Measurements from ENCODE around the gene KSR2.

Gene KSR2

DNA sequence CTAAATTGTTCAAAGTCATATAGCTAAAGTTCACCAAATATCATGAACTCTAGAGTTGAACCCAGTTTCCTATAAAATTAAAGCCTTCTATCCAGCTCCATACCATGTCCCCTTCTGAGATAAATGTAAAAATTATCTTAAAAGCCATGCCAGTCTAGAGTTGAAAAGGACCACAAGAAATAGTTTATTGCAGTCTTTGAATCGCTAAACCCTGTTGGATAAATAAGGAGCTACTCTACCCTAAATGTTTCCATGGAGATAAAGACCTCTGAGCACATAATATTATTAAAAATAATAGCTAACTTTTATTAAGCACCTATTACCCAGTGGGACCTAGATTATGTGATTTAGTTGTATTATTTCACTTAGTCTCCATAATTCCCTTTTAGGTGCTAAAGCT is 379.8 kb downstream of the KSR2 start:
- no peak for DNase-seq
- no peak overlapping the region for H3K14ac ChIP-seq (ENCODE audit: low read length)
- no peak overlapping the region for H4K12ac ChIP-seq (ENCODE audit: low read depth, low read length)
- no peak overlapping the region for H2AK5ac ChIP-seq (ENCODE audit: low read length)
- no peak overlapping the region for H3K23ac ChIP-seq (ENCODE audit: low read length)
- H3K18ac ChIP-seq (ENCODE audit: low read length) = no peak overlapping the region
- no peak overlapping the region for H3K27ac ChIP-seq (ENCODE audit: low read depth, low read length)
- H2BK12ac ChIP-seq (ENCODE audit: low read length) = no peak overlapping the region
- no peak overlapping the region for H2BK120ac ChIP-seq (ENCODE audit: insufficient read depth, low read length, poor library complexity)
- H3K9me3 ChIP-seq (ENCODE audit: insufficient read depth, low read depth, low read length) = peaks cover 2% of the 10 kb centered on the region
- H2BK5ac ChIP-seq (ENCODE audit: low read depth, low read length, poor library complexity) = no peak overlapping the region
- no peak overlapping the region for H4K91ac ChIP-seq (ENCODE audit: low read depth, low read length)
- H3K4me2 ChIP-seq (ENCODE audit: low read length) = no peak overlapping the region
- H2AFZ ChIP-seq (ENCODE audit: insufficient read depth, low read length, poor library complexity) = no peak overlapping the region
- no peaks in the 10 kb centered on the region for H3K79me1 ChIP-seq (ENCODE audit: low read length)
- no peak overlapping the region for H3K4me3 ChIP-seq (ENCODE audit: low read depth, low read length)
- H3K9ac ChIP-seq (ENCODE audit: low read length) = no peak overlapping the region
- no peaks in the 10 kb centered on the region for H3K4me1 ChIP-seq (ENCODE audit: control insufficient read depth in 1 of 2, insufficient read depth in 2 of 2, low read length in 2 of 2)
- H3K27me3 ChIP-seq (ENCODE audit: insufficient read depth, low read length) = no peaks in the 10 kb centered on the region
- no peaks in the 10 kb centered on the region for H3K79me2 ChIP-seq (ENCODE audit: control insufficient read depth, insufficient read depth, low read length, poor library complexity)
- no peak overlapping the region for H3K4ac ChIP-seq (ENCODE audit: low read depth, low read length)
- no peak overlapping the region for H4K8ac ChIP-seq (ENCODE audit: low read depth, low read length)
- WGBS (ENCODE audit: extremely low coverage, insufficient coverage, insufficient read length) = no CpG with 5 or more reads among the region's 1 CpG
- H3K36me3 ChIP-seq (ENCODE audit: control insufficient read depth in 1 of 2, insufficient read depth in 2 of 2, low read length in 2 of 2) = no peaks in the 10 kb centered on the region

GRCh38 chr12:117587631-117588287 is 381.0 kb downstream of the KSR2 start:
- no CpG with 5 or more reads among the region's 12 CpGs for WGBS (ENCODE audit: extremely low coverage, insufficient coverage, insufficient read length)

DNA sequence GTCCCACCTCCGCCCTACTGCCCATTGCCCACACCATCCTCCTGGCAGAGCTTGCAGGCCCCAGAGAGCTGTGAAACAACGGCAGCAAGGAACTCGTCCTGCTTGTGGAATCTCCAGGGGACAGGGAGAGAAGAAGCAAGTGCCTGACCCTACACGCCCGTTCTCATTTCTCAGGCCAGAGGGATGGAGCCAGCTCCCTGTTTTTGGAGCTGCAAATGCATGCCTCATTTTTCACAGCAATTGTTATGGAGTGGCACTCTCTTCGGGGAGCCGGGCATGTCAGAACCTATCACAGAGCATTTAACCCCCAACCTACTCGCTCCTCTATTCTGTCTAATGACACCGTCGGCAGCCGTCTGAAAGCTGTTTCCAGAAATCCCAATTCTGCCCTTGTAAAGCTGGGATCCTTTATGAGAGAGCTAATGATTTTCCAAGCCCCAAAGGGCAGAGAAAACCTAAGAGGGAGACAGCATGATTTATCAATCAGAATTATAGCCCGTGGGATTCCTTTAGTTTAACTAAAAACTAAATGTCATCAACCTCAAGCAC is 385.0 kb downstream of the KSR2 start:
- no peak overlapping the region for H4K8ac ChIP-seq (ENCODE audit: low read depth, low read length)
- no peaks in the 10 kb centered on the region for H3K9me3 ChIP-seq (ENCODE audit: insufficient read depth, low read depth, low read length)
- no peaks in the 10 kb centered on the region for H3K79me2 ChIP-seq (ENCODE audit: control insufficient read depth, insufficient read depth, low read length, poor library complexity)
- H2AK5ac ChIP-seq (ENCODE audit: low read length) = no peak overlapping the region
- no peak overlapping the region for H3K4ac ChIP-seq (ENCODE audit: low read depth, low read length)
- H2BK120ac ChIP-seq (ENCODE audit: insufficient read depth, low read length, poor library complexity) = no peak overlapping the region
- no peaks in the 10 kb centered on the region for H3K36me3 ChIP-seq (ENCODE audit: control insufficient read depth in 1 of 2, insufficient read depth in 2 of 2, low read length in 2 of 2)
- no peak overlapping the region for H2BK5ac ChIP-seq (ENCODE audit: low read depth, low read length, poor library complexity)
- H3K4me1 ChIP-seq (ENCODE audit: control insufficient read depth in 1 of 2, insufficient read depth in 2 of 2, low read length in 2 of 2) = no peaks in the 10 kb centered on the region
- H3K23ac ChIP-seq (ENCODE audit: low read length) = peak overlapping the region; percentile 22
- WGBS (ENCODE audit: extremely low coverage, insufficient coverage, insufficient read length) = no CpG with 5 or more reads among the region's 12 CpGs
- H3K18ac ChIP-seq (ENCODE audit: low read length) = no peak overlapping the region
- no peak overlapping the region for H2BK12ac ChIP-seq (ENCODE audit: low read length)
- H2AFZ ChIP-seq (ENCODE audit: insufficient read depth, low read length, poor library complexity) = no peak overlapping the region
- no peak overlapping the region for H3K27ac ChIP-seq (ENCODE audit: low read depth, low read length)
- no peak overlapping the region for H3K4me3 ChIP-seq (ENCODE audit: low read depth, low read length)
- no peak for DNase-seq
- H4K91ac ChIP-seq (ENCODE audit: low read depth, low read length) = no peak overlapping the region
- no peaks in the 10 kb centered on the region for H3K27me3 ChIP-seq (ENCODE audit: insufficient read depth, low read length)
- no peak overlapping the region for H3K9ac ChIP-seq (ENCODE audit: low read length)
- H4K12ac ChIP-seq (ENCODE audit: low read depth, low read length) = no peak overlapping the region
- no peak overlapping the region for H3K4me2 ChIP-seq (ENCODE audit: low read length)
- H3K14ac ChIP-seq (ENCODE audit: low read length) = no peak overlapping the region
- H3K79me1 ChIP-seq (ENCODE audit: low read length) = no peaks in the 10 kb centered on the region

More at GRCh38 chr12:117587631-117588287, 381.0 kb downstream of the KSR2 start:
- Histone ChIP-seq H3K4me2 (ENCODE audit: low read length) (no peak overlapping the region), H3K14ac (ENCODE audit: low read length) (no peak overlapping the region), H2BK5ac (ENCODE audit: low read depth, low read length, poor library complexity) (no peak overlapping the region), H3K18ac (ENCODE audit: low read length) (no peak overlapping the region), H2AFZ (ENCODE audit: insufficient read depth, low read length, poor library complexity) (no peak overlapping the region), H2BK120ac (ENCODE audit: insufficient read depth, low read length, poor library complexity) (no peak overlapping the region), H3K36me3 (ENCODE audit: control insufficient read depth in 1 of 2, insufficient read depth in 2 of 2, low read length in 2 of 2) (no peaks in the 10 kb centered on the region), H3K9me3 (ENCODE audit: insufficient read depth, low read depth, low read length) (peaks cover 2% of the 10 kb centered on the region), H3K23ac (ENCODE audit: low read length) (no peak overlapping the region), H4K12ac (ENCODE audit: low read depth, low read length) (no peak overlapping the region), H4K8ac (ENCODE audit: low read depth, low read length) (no peak overlapping the region), H3K9ac (ENCODE audit: low read length) (no peak overlapping the region), H3K27me3 (ENCODE audit: insufficient read depth, low read length) (no peaks in the 10 kb centered on the region), H3K27ac (ENCODE audit: low read depth, low read length) (no peak overlapping the region), H3K4me1 (ENCODE audit: control insufficient read depth in 1 of 2, insufficient read depth in 2 of 2, low read length in 2 of 2) (no peaks in the 10 kb centered on the region), H2BK12ac (ENCODE audit: low read length) (no peak overlapping the region), H3K4me3 (ENCODE audit: low read depth, low read length) (no peak overlapping the region), H3K79me2 (ENCODE audit: control insufficient read depth, insufficient read depth, low read length, poor library complexity) (no peaks in the 10 kb centered on the region), H3K79me1 (ENCODE audit: low read length) (no peaks in the 10 kb centered on the region), H2AK5ac (ENCODE audit: low read length) (no peak overlapping the region), H3K4ac (ENCODE audit: low read depth, low read length) (no peak overlapping the region), H4K91ac (ENCODE audit: low read depth, low read length) (no peak overlapping the region)
- peak; percentile 17 to 70 for DNase-seq

DNA sequence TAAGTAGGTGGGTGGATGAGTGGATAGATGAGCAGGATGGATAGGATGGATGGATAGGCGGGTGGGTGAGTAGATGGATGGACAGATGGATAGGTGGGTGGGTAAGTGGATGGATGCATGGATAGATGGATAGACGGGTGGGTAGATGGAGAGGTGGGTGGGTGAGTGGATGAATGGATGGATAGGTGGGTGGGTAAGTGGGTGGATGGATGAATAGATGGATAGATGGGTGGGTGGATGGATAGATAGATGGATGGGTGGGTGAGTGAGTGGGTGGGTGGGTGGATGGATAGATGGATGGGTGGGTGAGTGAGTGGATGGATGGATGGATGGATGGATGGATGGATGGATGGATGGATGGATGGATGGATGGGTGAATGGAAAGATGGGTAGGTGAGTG is 385.7 kb downstream of the KSR2 start:
- no peaks in the 10 kb centered on the region for H3K4me1 ChIP-seq (ENCODE audit: control insufficient read depth in 1 of 2, insufficient read depth in 2 of 2, low read length in 2 of 2)
- no peak overlapping the region for H2BK120ac ChIP-seq (ENCODE audit: insufficient read depth, low read length, poor library complexity)
- H3K79me1 ChIP-seq (ENCODE audit: low read length) = no peaks in the 10 kb centered on the region
- no peak overlapping the region for H3K4me3 ChIP-seq (ENCODE audit: low read depth, low read length)
- H3K27ac ChIP-seq (ENCODE audit: low read depth, low read length) = no peak overlapping the region
- H3K4me2 ChIP-seq (ENCODE audit: low read length) = no peak overlapping the region
- H3K9ac ChIP-seq (ENCODE audit: low read length) = no peak overlapping the region
- H3K27me3 ChIP-seq (ENCODE audit: insufficient read depth, low read length) = no peaks in the 10 kb centered on the region
- no peak overlapping the region for H4K12ac ChIP-seq (ENCODE audit: low read depth, low read length)
- no peak overlapping the region for H3K4ac ChIP-seq (ENCODE audit: low read depth, low read length)
- no peak overlapping the region for H3K14ac ChIP-seq (ENCODE audit: low read length)
- no peak overlapping the region for H2BK5ac ChIP-seq (ENCODE audit: low read depth, low read length, poor library complexity)
- H3K18ac ChIP-seq (ENCODE audit: low read length) = no peak overlapping the region
- no peak overlapping the region for H4K91ac ChIP-seq (ENCODE audit: low read depth, low read length)
- no peak overlapping the region for H2AFZ ChIP-seq (ENCODE audit: insufficient read depth, low read length, poor library complexity)
- H2BK12ac ChIP-seq (ENCODE audit: low read length) = no peak overlapping the region
- H3K79me2 ChIP-seq (ENCODE audit: control insufficient read depth, insufficient read depth, low read length, poor library complexity) = no peaks in the 10 kb centered on the region
- no peak overlapping the region for H2AK5ac ChIP-seq (ENCODE audit: low read length)
- H3K9me3 ChIP-seq (ENCODE audit: insufficient read depth, low read depth, low read length) = no peaks in the 10 kb centered on the region
- no peak overlapping the region for H3K23ac ChIP-seq (ENCODE audit: low read length)
- WGBS (ENCODE audit: extremely low coverage, insufficient coverage, insufficient read length) = 100% methylated on average over 1 of the region's 2 CpGs
- DNase-seq = no peak
- no peaks in the 10 kb centered on the region for H3K36me3 ChIP-seq (ENCODE audit: control insufficient read depth in 1 of 2, insufficient read depth in 2 of 2, low read length in 2 of 2)
- H4K8ac ChIP-seq (ENCODE audit: low read depth, low read length) = no peak overlapping the region
